ENCODE data around the gene PLA2G4B. TPM values are rescaled to one million over a fixed set of nuclear protein-coding genes. Genes with fewer than 3 reads are reported as not detected.
A peak's percentile ranks its signal among the peaks of the same experiment; 100 is the strongest.

PLA2G4B gene
- total RNA-seq, 3 donors from 2014 or later, result 3.2 to 11.0 (median 10.2) TPM

GRCh38 chr15:41861736-41862356 lies 23.2 kb downstream of the PLA2G4B start:
- TF ChIP-seq POLR2A (IDR thresholded peaks at IDR 0.05) (no peak), CTCF (IDR thresholded peaks at IDR 0.05) (no peak), POLR2AphosphoS5 (IDR thresholded peaks at IDR 0.05) (no peak)
- Histone ChIP-seq H3K4me1 (no peaks in the 10 kb centered on the region), H3K36me3 (no peaks in the 10 kb centered on the region), H3K27me3 (no peaks in the 10 kb centered on the region), H3K4me3 (no peak overlapping the region), H3K9me3 (no peaks in the 10 kb centered on the region), H3K27ac (no peak overlapping the region)
- intact Hi-C loops (cut with DNase I; ENCODE audit: low total_unique reads), result no loop called here
- no peak for DNase-seq (ENCODE audit: low spot score in 2 of 2)

DNA sequence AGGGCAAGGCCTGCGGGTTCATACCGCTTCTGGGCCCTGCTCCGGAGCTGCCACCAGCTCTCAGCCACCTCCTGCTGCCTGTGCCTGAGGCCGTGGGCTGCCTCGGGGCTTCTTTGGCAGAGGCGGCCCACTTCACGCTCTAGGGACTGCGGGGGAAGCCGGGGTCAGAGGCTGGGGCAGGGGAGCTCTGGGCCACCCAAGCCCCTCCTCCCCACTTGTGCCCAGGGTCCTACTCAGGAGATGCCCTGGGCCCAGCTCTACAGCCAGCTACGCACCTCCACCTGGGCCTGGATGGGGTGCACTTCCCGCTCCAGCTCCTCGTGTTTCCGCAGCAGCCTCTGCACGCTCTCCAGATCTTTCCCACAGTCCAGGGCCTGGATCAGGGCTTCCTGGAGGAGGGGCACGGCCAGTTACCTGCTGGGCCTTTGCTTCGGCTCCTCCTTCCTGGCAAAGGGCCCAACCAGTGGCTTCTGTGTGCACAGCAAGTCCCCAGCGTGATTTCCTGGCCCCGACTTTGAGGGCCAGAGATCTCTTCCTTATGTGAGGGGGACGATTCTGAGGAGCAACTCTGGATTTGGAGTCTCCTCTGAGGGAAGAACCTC lies 24.0 kb downstream of the PLA2G4B start:
- peak in 1 of 2 donors; percentile 44 for DNase-seq (ENCODE audit: low spot score in 2 of 2)
- Histone ChIP-seq H3K27me3 (no peaks in the 10 kb centered on the region), H3K4me3 (no peak overlapping the region), H3K9me3 (no peaks in the 10 kb centered on the region), H3K27ac (peak overlapping the region in 1 of 2 donors; percentile 0), H3K36me3 (no peaks in the 10 kb centered on the region), H3K4me1 (no peaks in the 10 kb centered on the region)
- no peak for TF ChIP-seq POLR2A (IDR thresholded peaks at IDR 0.05)
- intact Hi-C loops (cut with DNase I; ENCODE audit: low total_unique reads), result no loop called here

- no peaks in the 10 kb centered on the region for H3K36me3 ChIP-seq
- intact Hi-C loops (cut with DNase I; ENCODE audit: low total_unique reads), result no loop called here
- H3K4me3 ChIP-seq, result no peak overlapping the region
- no peaks in the 10 kb centered on the region for H3K4me1 ChIP-seq
- H3K27ac ChIP-seq, result no peak overlapping the region
- no peaks in the 10 kb centered on the region for H3K27me3 ChIP-seq
- H3K9me3 ChIP-seq, result no peaks in the 10 kb centered on the region
- no peak for DNase-seq (ENCODE audit: low spot score in 2 of 2)
- TF ChIP-seq CTCF (IDR thresholded peaks at IDR 0.05) (no peak), POLR2AphosphoS5 (IDR thresholded peaks at IDR 0.05) (no peak), POLR2A (IDR thresholded peaks at IDR 0.05) (no peak)
These were observed 26.9 kb downstream of the PLA2G4B start for GRCh38 chr15:41865490-41866055.

- Histone ChIP-seq H3K4me3 (no peak overlapping the region), H3K27ac (no peak overlapping the region)
- TF ChIP-seq CTCF (IDR thresholded peaks at IDR 0.05) (no peak), POLR2AphosphoS5 (IDR thresholded peaks at IDR 0.05) (no peak), POLR2A (IDR thresholded peaks at IDR 0.05) (no peak)
These were observed 27.6 kb downstream of the PLA2G4B start for GRCh38 chr15:41866263-41866703.

GRCh38 chr15:41866872-41867579 lies 28.4 kb downstream of the PLA2G4B start:
- no peak for TF ChIP-seq POLR2AphosphoS5 (IDR thresholded peaks at IDR 0.05)
- no peak for TF ChIP-seq CTCF (IDR thresholded peaks at IDR 0.05)
- no peak for TF ChIP-seq POLR2A (IDR thresholded peaks at IDR 0.05)
- Histone ChIP-seq H3K36me3 (no peaks in the 10 kb centered on the region), H3K9me3 (no peaks in the 10 kb centered on the region), H3K4me1 (no peaks in the 10 kb centered on the region), H3K4me3 (no peak overlapping the region), H3K27me3 (no peaks in the 10 kb centered on the region), H3K27ac (no peak overlapping the region)
- DNase-seq (ENCODE audit: low spot score in 2 of 2), result no peak
- intact Hi-C loops (cut with DNase I; ENCODE audit: low total_unique reads), result no loop called here

More at GRCh38 chr15:41866263-41866703, 27.6 kb downstream of the PLA2G4B start:
- H3K4me1 ChIP-seq, result no peaks in the 10 kb centered on the region
- no peak for DNase-seq (ENCODE audit: low spot score in 2 of 2)
- intact Hi-C loops (cut with DNase I; ENCODE audit: low total_unique reads), result no loop called here
- no peaks in the 10 kb centered on the region for H3K9me3 ChIP-seq
- H3K36me3 ChIP-seq, result no peaks in the 10 kb centered on the region
- H3K27me3 ChIP-seq, result no peaks in the 10 kb centered on the region

Data from breast epithelium (tissue), 4 donors.